A673 (cell line): ENCODE measurements around the gene COL4A2.

Source experiments
- CTCF ChIP-seq: fragments of 300-800, 200-600 bp; sonication (generic); conservative IDR thresholded peaks from 2 replicates; pipeline ENCODE4 v1.5.1; 2017; ENCODE audit warnings: low read depth, mild to moderate bottlenecking, antibody characterized with exemption, low read length, moderate library complexity, mixed read lengths
- EZH2 ChIP-seq: fragments of 200-600 bp; sonication (generic); IDR thresholded peaks from 2 replicates; pipeline ENCODE4 v1.6.1; 2017; ENCODE audit warnings: borderline replicate concordance, low read depth, mild to moderate bottlenecking, mixed read lengths, antibody characterized with exemption, low read length; ENCODE audit not compliant: poor library complexity, severe bottlenecking

GRCh38 chr13:110490009-110490770, 183.1 kb downstream of the COL4A2 start:
- no peak for TF ChIP-seq CTCF
- TF ChIP-seq EZH2: no peak
